Epithelial cell of proximal tubule (primary cell): ENCODE measurements around the gene PRRG2. TPM values are rescaled to one million over a fixed set of nuclear protein-coding genes. Genes with fewer than 3 reads are reported as not detected.

Experiments
- DNase-seq: peaks from one replicate; pipeline ENCODE4 v3.0.0-alpha.2; 2011; ENCODE audit warnings: low read depth
- H3K4me3 ChIP-seq: 2 replicates; pipeline ENCODE4 v1.5.1; 2011; ENCODE audit warnings: low read depth, mild to moderate bottlenecking, low read length
- CTCF ChIP-seq: conservative IDR thresholded peaks from 2 replicates; pipeline ENCODE4 v1.5.1; 2012; ENCODE audit warnings: low read depth, mild to moderate bottlenecking, low read length
- total RNA-seq: library from RNA; depleted of rRNA; stranded (reverse); fragments of >200 nt; gene quantifications from 2 replicates; pipeline ENCODE4 v1.2.3, GENCODE V29; 2015

PRRG2 gene
- total RNA-seq, 1 donor from 2014 or later, result 1.0 TPM

GRCh38 chr19:49596407-49596806, 15.3 kb downstream of the PRRG2 start:
- DNase-seq, result no peak
- no peak overlapping the region for H3K4me3 ChIP-seq
- no peak for TF ChIP-seq CTCF

- no peak for DNase-seq
- TF ChIP-seq CTCF, result no peak
- no peak overlapping the region for H3K4me3 ChIP-seq
These were observed 16.0 kb downstream of the PRRG2 start for GRCh38 chr19:49596954-49597702.

- no peak overlapping the region for H3K4me3 ChIP-seq
- TF ChIP-seq CTCF, result no peak
- DNase-seq, result no peak
These were observed 16.5 kb downstream of the PRRG2 start for GRCh38 chr19:49597703-49597974.

- no peak overlapping the region for H3K4me3 ChIP-seq
- DNase-seq, result no peak
- TF ChIP-seq CTCF, result no peak
These were observed 18.5 kb downstream of the PRRG2 start for GRCh38 chr19:49599378-49600295.

DNA sequence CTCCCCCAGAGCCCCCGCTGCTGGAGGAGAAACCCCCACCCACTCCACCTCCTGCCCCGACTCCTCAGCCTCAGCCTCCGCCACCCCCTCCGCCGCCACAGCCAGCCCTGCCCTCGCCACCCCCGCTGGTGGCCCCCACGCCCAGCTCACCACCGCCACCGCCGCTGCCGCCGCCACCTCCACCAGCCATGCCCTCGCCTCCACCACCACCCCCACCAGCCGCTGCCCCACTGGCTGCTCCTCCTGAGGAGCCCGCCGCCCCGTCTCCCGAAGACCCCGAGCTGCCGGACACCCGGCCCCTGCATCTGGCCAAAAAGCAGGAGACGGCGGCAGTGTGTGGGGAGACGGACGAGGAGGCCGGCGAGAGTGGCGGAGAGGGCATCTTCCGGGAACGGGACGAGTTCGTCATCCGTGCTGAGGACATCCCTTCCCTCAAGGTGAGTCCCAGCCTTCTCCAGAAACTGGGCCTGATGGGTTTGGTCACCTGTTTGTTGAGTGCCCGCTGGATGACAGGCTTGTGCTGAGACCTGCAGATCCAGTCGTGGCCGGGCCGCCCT, 20.4 kb downstream of the PRRG2 start:
- no peak overlapping the region for H3K4me3 ChIP-seq
- DNase-seq, result no peak
- TF ChIP-seq CTCF, result no peak

GRCh38 chr19:49602806-49603205, 21.7 kb downstream of the PRRG2 start:
- no peak for DNase-seq
- no peak overlapping the region for H3K4me3 ChIP-seq
- TF ChIP-seq CTCF, result no peak
